ENCODE results near the gene FADS1.

FADS1 gene

DNA sequence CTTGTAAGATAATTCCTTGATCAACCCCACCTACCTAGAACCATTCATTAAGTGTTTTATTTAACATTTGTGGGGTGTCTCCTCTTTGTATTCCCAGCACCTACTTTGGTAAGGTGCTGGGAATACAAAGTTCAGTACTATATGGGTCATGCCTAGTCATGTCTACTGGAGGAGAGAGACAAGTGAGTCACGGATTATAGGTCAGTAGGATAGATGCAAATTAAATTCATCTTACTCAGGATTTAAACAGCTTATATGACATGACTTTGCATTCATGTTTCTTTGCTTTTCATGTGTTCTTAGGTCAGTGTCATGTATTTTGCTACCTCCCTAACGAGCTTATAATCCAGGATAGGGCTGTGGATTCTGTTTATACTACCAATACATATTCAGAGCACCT, 3.4 kb upstream of the FADS1 start:
- DNase-seq = no peak

- DNase-seq = no peak
These were observed 834 bp upstream of the FADS1 start for GRCh38 chr11:61817471-61818202.

GRCh38 chr11:61815790-61816735, 740 bp downstream of the FADS1 start:
- DNase-seq = peak in 2 of 4 experiments; percentile 11 to 45

DNA sequence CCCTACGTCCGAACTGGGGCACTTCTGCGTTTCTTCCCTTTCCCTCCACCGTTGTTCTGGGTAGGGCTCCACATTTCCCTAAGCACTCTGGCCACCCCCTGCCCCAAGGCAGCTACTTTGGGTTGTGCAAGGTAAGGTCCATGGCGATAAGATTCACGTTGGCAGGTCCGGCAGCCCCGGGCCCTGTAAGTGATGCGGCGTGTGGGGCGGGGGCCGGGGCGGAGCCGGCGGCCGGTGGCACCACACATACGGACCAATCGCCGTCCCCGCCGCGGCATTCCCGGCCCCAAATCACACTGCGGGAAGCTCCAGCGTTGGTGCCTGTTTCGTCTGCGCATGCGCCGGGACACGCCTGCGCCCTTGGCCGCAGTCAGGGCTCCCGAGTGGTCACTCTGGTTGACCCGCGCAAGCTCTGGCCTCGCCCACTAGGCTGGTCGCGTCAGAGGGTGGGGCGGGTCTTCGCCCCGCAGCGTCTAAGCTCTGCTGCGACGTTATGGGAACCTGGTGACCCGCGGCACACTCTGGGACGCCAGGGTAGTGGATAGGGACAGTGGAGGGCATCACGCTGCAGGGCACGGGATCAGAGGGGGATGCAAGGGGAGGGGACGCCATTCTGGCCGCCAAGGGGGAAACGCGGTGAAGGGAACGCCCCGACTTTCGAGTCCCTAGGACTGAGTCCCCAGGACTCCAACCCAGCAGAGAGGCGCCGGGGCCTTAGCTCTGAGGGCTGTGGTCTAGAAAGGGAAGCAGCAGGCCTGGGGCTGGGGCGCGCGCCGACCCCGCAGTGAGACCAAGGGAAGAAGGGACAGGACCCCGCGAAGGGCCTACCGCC, 1.6 kb downstream of the FADS1 start:
- DNase-seq = peak in 1 of 4 experiments; percentile 8

GRCh38 chr11:61814247-61814957, 2.4 kb downstream of the FADS1 start:
- DNase-seq = no peak

GRCh38 chr11:61812736-61813411, 3.9 kb downstream of the FADS1 start:
- DNase-seq = no peak

- no peak for DNase-seq
These were observed 5.0 kb downstream of the FADS1 start for GRCh38 chr11:61811831-61812230.

DNA sequence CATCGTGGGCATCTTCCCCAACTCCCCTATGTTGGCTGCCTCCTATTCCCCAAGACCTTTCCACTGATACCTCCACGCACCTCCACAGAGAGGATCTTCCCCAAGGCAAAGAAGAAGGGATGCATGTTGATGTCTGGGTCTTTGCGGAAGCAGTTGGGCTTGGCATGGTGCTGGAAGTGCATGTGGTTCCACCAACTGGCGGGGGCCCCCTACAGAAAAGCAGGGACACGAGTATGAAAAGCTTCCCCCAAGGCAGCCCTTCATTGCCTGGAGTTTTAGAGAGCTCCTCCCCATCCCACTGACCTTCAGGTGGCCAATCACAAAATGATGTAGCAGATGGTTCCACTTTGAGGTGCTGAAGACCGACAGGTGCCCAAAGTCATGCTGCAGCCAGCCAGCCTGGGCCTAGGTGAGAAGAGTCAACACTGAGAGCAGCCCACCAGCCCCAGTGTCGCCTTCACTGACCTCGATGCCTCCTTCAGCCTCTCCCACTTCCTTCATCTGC, 6.1 kb downstream of the FADS1 start:
- no peak for DNase-seq

DNA sequence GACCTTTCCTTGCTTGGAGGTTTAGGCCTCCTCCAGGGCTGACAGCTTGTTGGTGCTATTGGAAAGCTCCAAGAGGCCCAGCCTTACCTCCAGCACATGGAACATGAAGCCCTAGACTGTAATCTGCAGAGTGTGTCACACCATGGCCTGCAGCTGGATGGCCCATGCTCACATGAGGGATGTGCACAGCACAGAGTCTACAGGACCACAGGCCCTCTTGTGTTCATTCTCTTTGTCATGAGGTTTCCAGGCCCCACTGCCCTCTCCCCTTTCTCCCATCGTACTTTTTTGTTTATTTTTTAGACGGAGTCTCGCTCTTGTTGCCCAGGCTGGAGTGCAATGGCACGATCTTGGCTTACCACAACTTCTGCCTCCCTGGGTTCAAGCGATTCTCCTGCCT, 10.0 kb downstream of the FADS1 start:
- DNase-seq = no peak

GRCh38 chr11:61805146-61805545, 11.7 kb downstream of the FADS1 start:
- no peak for DNase-seq

DNA sequence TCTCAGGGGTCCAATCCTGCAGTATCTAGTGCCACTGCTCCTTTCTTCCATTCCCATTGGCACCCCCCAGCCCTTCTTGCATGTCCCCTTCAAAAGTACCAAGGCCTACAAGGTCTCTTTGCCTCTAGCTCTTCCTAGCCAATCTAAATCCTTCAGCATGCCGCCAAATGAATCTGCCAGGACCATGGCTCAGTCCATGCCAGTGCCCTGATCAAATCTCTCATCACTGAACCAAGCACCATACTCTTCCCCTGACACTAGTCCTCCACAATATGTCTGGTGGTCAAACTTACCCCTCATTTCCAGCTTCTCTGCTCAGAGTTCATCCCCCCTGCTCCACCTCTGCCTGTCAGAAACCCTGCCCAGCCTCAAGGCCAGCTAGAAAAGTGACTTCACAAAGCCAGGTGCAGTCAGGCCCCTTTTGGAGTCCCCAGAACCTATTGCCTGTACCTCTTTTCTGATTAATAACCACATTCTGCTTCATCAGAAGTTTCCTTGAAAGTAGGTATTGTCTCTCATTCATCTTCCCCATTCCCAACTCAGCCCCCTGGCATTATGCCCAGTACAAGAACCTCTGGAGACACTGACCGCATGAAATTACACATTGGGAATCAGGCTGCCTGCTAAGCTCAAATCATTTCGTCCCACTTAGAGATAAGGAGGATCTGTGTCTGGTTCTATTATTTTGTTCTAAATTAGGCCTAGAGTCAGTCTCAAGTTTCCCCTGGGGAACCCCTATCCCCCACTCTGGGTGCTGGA, 12.7 kb downstream of the FADS1 start:
- DNase-seq = no peak

DNA sequence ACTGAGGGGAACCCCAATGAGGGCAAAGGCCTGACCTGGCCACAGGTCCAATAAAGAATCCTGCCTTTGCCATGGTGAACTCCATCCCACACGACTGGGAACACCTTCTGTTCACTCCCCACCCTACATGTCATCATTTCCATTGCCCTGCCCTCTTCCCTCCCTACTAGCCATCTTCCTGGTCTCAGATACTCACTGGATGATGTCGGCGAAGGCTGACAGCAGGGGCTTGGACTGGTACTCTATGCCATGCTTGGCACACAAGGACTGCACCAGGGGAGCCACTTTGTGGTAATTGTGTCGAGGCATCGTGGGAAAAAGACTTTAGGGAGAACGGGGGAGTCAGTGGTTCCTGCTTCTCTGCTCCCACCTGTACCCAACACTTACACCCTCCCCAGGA, 14.2 kb downstream of the FADS1 start:
- DNase-seq = no peak

- DNase-seq = no peak
These were observed 16.2 kb downstream of the FADS1 start for GRCh38 chr11:61800331-61801281.

GRCh38 chr11:61799665-61800284, 17.0 kb downstream of the FADS1 start:
- DNase-seq = no peak

- peak in 2 of 4 experiments; percentile 48 to 56 for DNase-seq
These were observed 19.4 kb downstream of the FADS1 start for GRCh38 chr11:61797263-61797944.

DNA sequence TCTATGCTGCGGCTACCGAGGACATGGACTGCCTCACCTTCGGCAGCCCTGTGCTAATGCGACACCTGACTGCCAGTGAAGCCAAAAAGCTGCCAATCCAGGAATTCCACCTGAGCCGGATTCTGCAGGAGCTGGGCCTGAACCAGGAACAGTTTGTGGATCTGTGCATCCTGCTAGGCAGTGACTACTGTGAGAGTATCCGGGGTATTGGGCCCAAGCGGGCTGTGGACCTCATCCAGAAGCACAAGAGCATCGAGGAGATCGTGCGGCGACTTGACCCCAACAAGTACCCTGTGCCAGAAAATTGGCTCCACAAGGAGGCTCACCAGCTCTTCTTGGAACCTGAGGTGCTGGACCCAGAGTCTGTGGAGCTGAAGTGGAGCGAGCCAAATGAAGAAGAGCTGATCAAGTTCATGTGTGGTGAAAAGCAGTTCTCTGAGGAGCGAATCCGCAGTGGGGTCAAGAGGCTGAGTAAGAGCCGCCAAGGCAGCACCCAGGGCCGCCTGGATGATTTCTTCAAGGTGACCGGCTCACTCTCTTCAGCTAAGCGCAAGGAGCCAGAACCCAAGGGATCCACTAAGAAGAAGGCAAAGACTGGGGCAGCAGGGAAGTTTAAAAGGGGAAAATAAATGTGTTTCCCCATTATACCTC, 20.8 kb downstream of the FADS1 start:
- DNase-seq = no peak

GRCh38 chr11:61795459-61795858, 21.3 kb downstream of the FADS1 start:
- no peak for DNase-seq

GRCh38 chr11:61794579-61794978, 22.2 kb downstream of the FADS1 start:
- DNase-seq = no peak
